HL-60 (cell line): ENCODE data around the gene CYP2D6.

ENCODE experiments used
- DNase-seq, 2 experiments: peaks; one replicate each; pipeline ENCODE4 v3.0.0-alpha.2; 2010 to 2020; ENCODE audit warnings: low read depth in 1 of 2, low spot score in 1 of 2
- H3K27ac ChIP-seq: fragments of 250-450 bp; sonication (Bioruptor Pico); replicated peaks from 2 replicates; pipeline ENCODE4 v1.5.1; 2020; ENCODE audit warnings: mild to moderate bottlenecking, moderate library complexity
- H3K27me3 ChIP-seq: fragments of 250-450 bp; sonication (Bioruptor Pico); 2 replicates; pipeline ENCODE4 v1.5.1; 2021; ENCODE audit warnings: mild to moderate bottlenecking, moderate library complexity; ENCODE audit not compliant: insufficient read depth, poor library complexity, severe bottlenecking
- H3K4me3 ChIP-seq: replicated peaks from 2 replicates; pipeline ENCODE4 v1.5.1; 2011; ENCODE audit warnings: mild to moderate bottlenecking, control low read depth, low read length; ENCODE audit not compliant: insufficient read depth
- CTCF ChIP-seq: IDR thresholded peaks from one replicate; pipeline ENCODE4 v1.5.1; 2011; ENCODE audit warnings: low read length, control low read depth, inconsistent platforms; ENCODE audit not compliant: insufficient read depth
- GABPA ChIP-seq: IDR thresholded peaks from 2 replicates; pipeline ENCODE4 v1.6.1; 2012; ENCODE audit warnings: low read depth
- POLR2AphosphoS5 ChIP-seq: IDR thresholded peaks from 2 replicates; pipeline ENCODE4 v1.6.1; 2012; ENCODE audit warnings: low read depth
- SPI1 ChIP-seq: IDR thresholded peaks from 2 replicates; pipeline ENCODE4 v1.6.1; 2012; ENCODE audit warnings: low read depth, mild to moderate bottlenecking, borderline replicate concordance
- TF ChIP-seq, protein P1 (sequence below): IDR thresholded peaks from 2 replicates; pipeline ENCODE4 v1.6.1; 2012; ENCODE audit warnings: low read depth; ENCODE audit not compliant: insufficient replicate concordance

Gene CYP2D6

GRCh38 chr22:42076764-42077485 is 53.7 kb downstream of the CYP2D6 start:
- H3K27me3 ChIP-seq, result no peaks in the 10 kb centered on the region
- no peak for DNase-seq
- H3K27ac ChIP-seq, result no peak overlapping the region
- no peak overlapping the region for H3K4me3 ChIP-seq
- no peak for TF ChIP-seq CTCF
- TF ChIP-seq, protein P1, sequence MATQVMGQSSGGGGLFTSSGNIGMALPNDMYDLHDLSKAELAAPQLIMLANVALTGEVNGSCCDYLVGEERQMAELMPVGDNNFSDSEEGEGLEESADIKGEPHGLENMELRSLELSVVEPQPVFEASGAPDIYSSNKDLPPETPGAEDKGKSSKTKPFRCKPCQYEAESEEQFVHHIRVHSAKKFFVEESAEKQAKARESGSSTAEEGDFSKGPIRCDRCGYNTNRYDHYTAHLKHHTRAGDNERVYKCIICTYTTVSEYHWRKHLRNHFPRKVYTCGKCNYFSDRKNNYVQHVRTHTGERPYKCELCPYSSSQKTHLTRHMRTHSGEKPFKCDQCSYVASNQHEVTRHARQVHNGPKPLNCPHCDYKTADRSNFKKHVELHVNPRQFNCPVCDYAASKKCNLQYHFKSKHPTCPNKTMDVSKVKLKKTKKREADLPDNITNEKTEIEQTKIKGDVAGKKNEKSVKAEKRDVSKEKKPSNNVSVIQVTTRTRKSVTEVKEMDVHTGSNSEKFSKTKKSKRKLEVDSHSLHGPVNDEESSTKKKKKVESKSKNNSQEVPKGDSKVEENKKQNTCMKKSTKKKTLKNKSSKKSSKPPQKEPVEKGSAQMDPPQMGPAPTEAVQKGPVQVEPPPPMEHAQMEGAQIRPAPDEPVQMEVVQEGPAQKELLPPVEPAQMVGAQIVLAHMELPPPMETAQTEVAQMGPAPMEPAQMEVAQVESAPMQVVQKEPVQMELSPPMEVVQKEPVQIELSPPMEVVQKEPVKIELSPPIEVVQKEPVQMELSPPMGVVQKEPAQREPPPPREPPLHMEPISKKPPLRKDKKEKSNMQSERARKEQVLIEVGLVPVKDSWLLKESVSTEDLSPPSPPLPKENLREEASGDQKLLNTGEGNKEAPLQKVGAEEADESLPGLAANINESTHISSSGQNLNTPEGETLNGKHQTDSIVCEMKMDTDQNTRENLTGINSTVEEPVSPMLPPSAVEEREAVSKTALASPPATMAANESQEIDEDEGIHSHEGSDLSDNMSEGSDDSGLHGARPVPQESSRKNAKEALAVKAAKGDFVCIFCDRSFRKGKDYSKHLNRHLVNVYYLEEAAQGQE, result no peak
- TF ChIP-seq POLR2AphosphoS5, result no peak
- no peak for TF ChIP-seq GABPA
- no peak for TF ChIP-seq SPI1
